ENCODE results near the gene C2CD4B. TPM values are rescaled to one million over a fixed set of nuclear protein-coding genes. Genes with fewer than 3 reads are reported as not detected.

The C2CD4B gene
- total and polyA plus RNA-seq, 10 of the 15 experiments (the other 5 are each of a cell fraction or from before 2014, with no cell fraction given), result not detected

GRCh38 chr15:62208367-62208766 is 43.3 kb upstream of the C2CD4B start (continued):
- TF ChIP-seq RUNX3 (IDR thresholded peaks at IDR 0.05; ENCODE audit: low read length) (no peak), RFX5 (IDR thresholded peaks at IDR 0.05; ENCODE audit: low read depth, low read length) (no peak)

DNA sequence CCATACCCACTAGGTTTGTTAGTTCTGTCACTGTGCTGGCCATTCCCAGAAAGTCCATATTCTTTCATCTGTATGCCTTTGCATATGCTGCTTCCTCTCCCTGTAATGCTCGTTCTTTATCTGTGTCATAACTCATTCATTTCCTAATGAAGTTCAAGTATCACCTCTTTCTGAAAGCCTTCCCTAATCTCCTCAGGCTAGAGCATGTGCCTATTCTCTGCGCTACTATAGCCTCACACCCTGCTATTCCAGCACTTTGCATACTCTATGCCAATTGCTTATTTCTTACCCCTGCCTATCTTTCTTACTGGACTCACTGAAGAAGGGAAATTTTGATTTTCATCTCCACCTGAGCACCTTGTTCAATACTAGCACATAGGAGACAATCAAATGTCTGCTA is 25.6 kb upstream of the C2CD4B start:
- ChIA-PET RAD21 (ENCODE audit: unreplicated experiment) (no interaction called here), SMC1A (ENCODE audit: uncharacterized antibody, unreplicated experiment) (no interaction called here), POLR2A (no interaction called here), CTCF (no interaction called here)
- 46% methylated on average over 2 of the region's 2 CpGs for WGBS (ENCODE audit: insufficient coverage, insufficient replicate concordance, low lambda C conversion rate, missing lambda C conversion rate)
- no peaks in the 10 kb centered on the region for H3K4me1 ChIP-seq (ENCODE audit: control insufficient read depth, insufficient read depth, low read length)
- no peak overlapping the region for H3K27ac ChIP-seq (ENCODE audit: control insufficient read depth, insufficient read depth)
- H3K79me2 ChIP-seq (ENCODE audit: control insufficient read depth, insufficient read depth, low read length), result no peaks in the 10 kb centered on the region
- no peak overlapping the region for H3K4me2 ChIP-seq (ENCODE audit: control insufficient read depth, insufficient read depth)
- intact Hi-C loops (cut with micrococcal nuclease; ENCODE audit: unreplicated experiment), result no loop called here
- no peaks in the 10 kb centered on the region for H3K9me3 ChIP-seq (replicated peaks; ENCODE audit: control insufficient read depth, insufficient read depth, low read length)
- no peak overlapping the region for H2AFZ ChIP-seq (ENCODE audit: control insufficient read depth, low read depth, low read length)
- no peaks in the 10 kb centered on the region for H3K36me3 ChIP-seq (ENCODE audit: control insufficient read depth in 2 of 2, insufficient read depth in 2 of 2, low read length in 1 of 2)
- no peaks in the 10 kb centered on the region; a peak in 1 of 4 replicates for H3K27me3 ChIP-seq (replicated peaks in 1 of 2; ENCODE audit: control insufficient read depth in 2 of 2, insufficient read depth in 2 of 2, low read length in 1 of 2)
- no peak for DNase-seq (ENCODE audit: low read depth, low spot score)
- H4K20me1 ChIP-seq (ENCODE audit: control insufficient read depth, insufficient read depth), result no peaks in the 10 kb centered on the region
- no peak for FAIRE-seq
- H3K9ac ChIP-seq (ENCODE audit: control insufficient read depth, insufficient read depth, low read length), result no peak overlapping the region
- no peak for ATAC-seq
- H3K4me3 ChIP-seq, result no peak overlapping the region
- no TSS peak for BruUV-seq (replicated peaks)
- in situ Hi-C loops (cut with MboI), result no loop called here
- TF ChIP-seq MYC (IDR thresholded peaks at IDR 0.05; ENCODE audit: insufficient read depth, insufficient read length, insufficient replicate concordance, low read length, severe bottlenecking) (no peak), NR2C1 (IDR thresholded peaks at IDR 0.05) (no peak), TCF7 (IDR thresholded peaks at IDR 0.05; ENCODE audit: borderline replicate concordance) (no peak), JUNB (IDR thresholded peaks at IDR 0.05) (no peak), BACH1 (IDR thresholded peaks at IDR 0.05; ENCODE audit: borderline replicate concordance) (no peak), TAF1 (IDR thresholded peaks at IDR 0.05; ENCODE audit: borderline replicate concordance, low read depth, low read length) (no peak), NRF1 (conservative IDR thresholded peaks at IDR 0.05; ENCODE audit: low read depth, low read length) (no peak), NFIC (IDR thresholded peaks at IDR 0.05; ENCODE audit: low read depth, low read length) (no peak), SMAD1 (IDR thresholded peaks at IDR 0.05; ENCODE audit: low read depth, partially characterized antibody) (no peak), E2F8 (IDR thresholded peaks at IDR 0.05; ENCODE audit: low read depth, partially characterized antibody) (no peak), KLF5 (IDR thresholded peaks at IDR 0.05; ENCODE audit: partially characterized antibody) (no peak), HSF1 (IDR thresholded peaks at IDR 0.05; ENCODE audit: low read depth, low read length) (no peak), CBX5 (IDR thresholded peaks at IDR 0.05; ENCODE audit: low read depth) (no peak), TBL1XR1 (IDR thresholded peaks at IDR 0.05; ENCODE audit: low read depth, low read length) (no peak), LARP7 (IDR thresholded peaks at IDR 0.05) (no peak)
- TF ChIP-seq, protein P1, sequence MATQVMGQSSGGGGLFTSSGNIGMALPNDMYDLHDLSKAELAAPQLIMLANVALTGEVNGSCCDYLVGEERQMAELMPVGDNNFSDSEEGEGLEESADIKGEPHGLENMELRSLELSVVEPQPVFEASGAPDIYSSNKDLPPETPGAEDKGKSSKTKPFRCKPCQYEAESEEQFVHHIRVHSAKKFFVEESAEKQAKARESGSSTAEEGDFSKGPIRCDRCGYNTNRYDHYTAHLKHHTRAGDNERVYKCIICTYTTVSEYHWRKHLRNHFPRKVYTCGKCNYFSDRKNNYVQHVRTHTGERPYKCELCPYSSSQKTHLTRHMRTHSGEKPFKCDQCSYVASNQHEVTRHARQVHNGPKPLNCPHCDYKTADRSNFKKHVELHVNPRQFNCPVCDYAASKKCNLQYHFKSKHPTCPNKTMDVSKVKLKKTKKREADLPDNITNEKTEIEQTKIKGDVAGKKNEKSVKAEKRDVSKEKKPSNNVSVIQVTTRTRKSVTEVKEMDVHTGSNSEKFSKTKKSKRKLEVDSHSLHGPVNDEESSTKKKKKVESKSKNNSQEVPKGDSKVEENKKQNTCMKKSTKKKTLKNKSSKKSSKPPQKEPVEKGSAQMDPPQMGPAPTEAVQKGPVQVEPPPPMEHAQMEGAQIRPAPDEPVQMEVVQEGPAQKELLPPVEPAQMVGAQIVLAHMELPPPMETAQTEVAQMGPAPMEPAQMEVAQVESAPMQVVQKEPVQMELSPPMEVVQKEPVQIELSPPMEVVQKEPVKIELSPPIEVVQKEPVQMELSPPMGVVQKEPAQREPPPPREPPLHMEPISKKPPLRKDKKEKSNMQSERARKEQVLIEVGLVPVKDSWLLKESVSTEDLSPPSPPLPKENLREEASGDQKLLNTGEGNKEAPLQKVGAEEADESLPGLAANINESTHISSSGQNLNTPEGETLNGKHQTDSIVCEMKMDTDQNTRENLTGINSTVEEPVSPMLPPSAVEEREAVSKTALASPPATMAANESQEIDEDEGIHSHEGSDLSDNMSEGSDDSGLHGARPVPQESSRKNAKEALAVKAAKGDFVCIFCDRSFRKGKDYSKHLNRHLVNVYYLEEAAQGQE (IDR thresholded peaks at IDR 0.05; ENCODE audit: low read depth, low read length), result no peak
